Esophagus squamous epithelium (tissue), 5 donors: ENCODE measurements around the gene LARGE1. TPM values are rescaled to one million over a fixed set of nuclear protein-coding genes. Genes with fewer than 3 reads are reported as not detected.

ENCODE experiments used
- DNase-seq: peaks from one replicate; lab custom pipeline; 2025; lab: John Stamatoyannopoulos, UW
- H3K27ac ChIP-seq, 4 donors: fragments of 200-600 bp; sonication (generic); one replicate each; pipeline ENCODE4 v1.5.1; 2016 to 2019; ENCODE audit warnings: mild to moderate bottlenecking in 1 of 4
- H3K27me3 ChIP-seq, 4 donors: fragments of 200-600 bp; sonication (generic); 1 replicate in 3 of 4; 2 replicates in 1 of 4; pipeline versions ENCODE4 v1.5.1 to v1.6.0; 2017 to 2021; ENCODE audit warnings: antibody characterized with exemption in 1 of 4
- H3K36me3 ChIP-seq, 3 donors: fragments of 200-600 bp; sonication (generic); one replicate each; pipeline ENCODE4 v1.5.1; 2016 to 2019
- H3K4me1 ChIP-seq, 3 donors: fragments of 200-600 bp; sonication (generic); one replicate each; pipeline ENCODE4 v1.5.1; 2017 to 2019
- H3K4me3 ChIP-seq, 4 donors: fragments of 200-600 bp; sonication (generic); 1 replicate in 3 of 4; 2 replicates in 1 of 4; pipeline ENCODE4 v1.5.1; 2016 to 2019; ENCODE audit warnings: mild to moderate bottlenecking in 2 of 4, moderate library complexity in 1 of 4
- H3K9me3 ChIP-seq, 3 donors: fragments of 200-600 bp; sonication (generic); one replicate each; pipeline ENCODE4 v1.5.1; 2016 to 2019
- CTCF ChIP-seq, 6 experiments: fragments of 450-650 bp in 4 of 6; fragments of 200-600 bp in 2 of 6; sonication (generic) in 2 of 6; IDR thresholded peaks; one replicate each; pipeline ENCODE4 v1.5.1; 2016 to 2019; ENCODE audit warnings: antibody characterized with exemption in 6 of 6, mild to moderate bottlenecking in 4 of 6, moderate library complexity in 4 of 6
- POLR2A ChIP-seq, 4 donors: fragments of 450-650 bp; IDR thresholded peaks; one replicate each; pipeline ENCODE4 v1.6.1; 2017; ENCODE audit warnings: antibody characterized with exemption in 4 of 4, mild to moderate bottlenecking in 4 of 4, moderate library complexity in 3 of 4
- WGBS, 2 donors: methylation state at CpG; one replicate each; pipeline ENCODE4 v1.1.5; 2018; 5-methylcytosine and 5-hydroxymethylcytosine counted together
- intact Hi-C: fragments of 100-400 bp; cut with DNase I; formaldehyde crosslinking; loops from one replicate; pipeline ENCODE4 v1.15.0; 2022
- small RNA-seq, 4 donors: library from RNA; depleted of rRNA; stranded (forward); fragments of <200 nt; gene quantifications; one replicate each; pipeline ENCODE3, GENCODE V24; 2016
- total RNA-seq, 4 donors: library from RNA; depleted of rRNA; stranded (reverse); fragments of >200 nt; gene quantifications; one replicate each; pipeline ENCODE4 v1.1.0, GENCODE V29; 2016
- donor health status: DM: yes; HTN: yes; CAD: no.

Gene LARGE1
- total RNA-seq, 4 donors from 2014 or later = 5.2 to 15.1 (median 6.6) TPM

GRCh38 chr22:33240888-33241475, 679.3 kb downstream of the LARGE1 start:
- intact Hi-C loops = no loop called here
- DNase-seq = no peak

GRCh38 chr22:33232071-33232470, 688.2 kb downstream of the LARGE1 start:
- Histone ChIP-seq H3K27ac (no peak overlapping the region), H3K4me3 (no peak overlapping the region), H3K36me3 (no peaks in the 10 kb centered on the region), H3K27me3 (no peaks in the 10 kb centered on the region), H3K4me1 (no peaks in the 10 kb centered on the region), H3K9me3 (peaks cover 0 to 38% (median 17%) of the 10 kb centered on the region in 3 donors)
- TF ChIP-seq CTCF (IDR thresholded peaks at IDR 0.05) (no peak), POLR2A (IDR thresholded peaks at IDR 0.05) (no peak)
- intact Hi-C loops = no loop called here
- DNase-seq = no peak
- 63 to 73% methylated on average over 5 of the region's 5 CpGs for WGBS, 2 donors

More at GRCh38 chr22:33240888-33241475, 679.3 kb downstream of the LARGE1 start:
- TF ChIP-seq CTCF (IDR thresholded peaks at IDR 0.05) (no peak), POLR2A (IDR thresholded peaks at IDR 0.05) (no peak)
- Histone ChIP-seq H3K4me1 (no peaks in the 10 kb centered on the region), H3K4me3 (no peak overlapping the region), H3K9me3 (peaks cover 0 to 16% (median 12%) of the 10 kb centered on the region in 3 donors), H3K27ac (no peak overlapping the region), H3K27me3 (peaks cover 0 to 3% (median 0%) of the 10 kb centered on the region in 4 donors), H3K36me3 (no peaks in the 10 kb centered on the region)
- 34 to 35% methylated on average over 3 of the region's 3 CpGs for WGBS, 2 donors

- Histone ChIP-seq H3K9me3 (peaks cover 0 to 38% (median 17%) of the 10 kb centered on the region in 3 donors), H3K27ac (no peak overlapping the region), H3K4me3 (no peak overlapping the region), H3K4me1 (no peaks in the 10 kb centered on the region), H3K36me3 (no peaks in the 10 kb centered on the region), H3K27me3 (no peaks in the 10 kb centered on the region)
- TF ChIP-seq POLR2A (IDR thresholded peaks at IDR 0.05) (no peak), CTCF (IDR thresholded peaks at IDR 0.05) (no peak)
- intact Hi-C loops = no loop called here
- DNase-seq = no peak
These were observed 692.5 kb downstream of the LARGE1 start for GRCh38 chr22:33227791-33228190.

DNA sequence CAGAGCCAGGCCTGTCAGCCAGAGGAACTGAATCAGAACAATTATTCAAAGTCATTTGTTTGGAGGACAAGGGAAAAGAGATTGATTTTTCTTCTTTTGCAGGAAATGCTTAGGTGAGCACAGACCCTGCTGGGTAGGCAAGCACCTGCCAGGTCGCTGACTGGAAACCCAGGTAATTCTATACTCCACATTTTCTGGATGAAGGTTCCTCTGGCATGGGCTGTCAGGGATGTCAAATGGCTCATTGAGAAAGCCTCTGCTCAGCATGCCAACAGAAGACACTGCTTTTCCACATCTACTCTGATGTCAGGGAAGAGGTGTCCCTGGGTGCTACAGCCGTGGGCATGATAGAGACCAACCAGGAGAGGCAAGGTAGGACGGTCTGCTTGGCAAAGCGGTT, 695.4 kb downstream of the LARGE1 start:
- intact Hi-C loops = no loop called here
- peaks cover 0 to 25% (median 10%) of the 10 kb centered on the region in 3 donors for H3K9me3 ChIP-seq
- no peaks in the 10 kb centered on the region for H3K36me3 ChIP-seq
- TF ChIP-seq CTCF (IDR thresholded peaks at IDR 0.05) (no peak), POLR2A (IDR thresholded peaks at IDR 0.05) (no peak)
- DNase-seq = no peak
- H3K4me3 ChIP-seq = no peak overlapping the region
- H3K27me3 ChIP-seq = no peaks in the 10 kb centered on the region
- no peak overlapping the region for H3K27ac ChIP-seq
- WGBS, 2 donors = 54 to 70% methylated on average over 1 to 4 of the region's 4 CpGs
- no peaks in the 10 kb centered on the region for H3K4me1 ChIP-seq

Small RNA genes within 50 kb of the gene (small RNA-seq; reads per million reads assigned to genes)
- gene MIR4764 = 0 reads per million in 4 donors
- gene SNORA50B = 0 reads per million in 4 donors
